ENCODE results near the gene GBA2.

GRCh38 chr9:35769763-35770162 lies 20.7 kb upstream of the GBA2 start:
- TF ChIP-seq POLR2A (IDR thresholded peaks at IDR 0.05; ENCODE audit: low read depth, low read length) (no peak), POLR2AphosphoS5 (IDR thresholded peaks at IDR 0.05; ENCODE audit: low read depth, low read length) (no peak)
